Measurements from ENCODE around the gene SLC2A11.

DNA sequence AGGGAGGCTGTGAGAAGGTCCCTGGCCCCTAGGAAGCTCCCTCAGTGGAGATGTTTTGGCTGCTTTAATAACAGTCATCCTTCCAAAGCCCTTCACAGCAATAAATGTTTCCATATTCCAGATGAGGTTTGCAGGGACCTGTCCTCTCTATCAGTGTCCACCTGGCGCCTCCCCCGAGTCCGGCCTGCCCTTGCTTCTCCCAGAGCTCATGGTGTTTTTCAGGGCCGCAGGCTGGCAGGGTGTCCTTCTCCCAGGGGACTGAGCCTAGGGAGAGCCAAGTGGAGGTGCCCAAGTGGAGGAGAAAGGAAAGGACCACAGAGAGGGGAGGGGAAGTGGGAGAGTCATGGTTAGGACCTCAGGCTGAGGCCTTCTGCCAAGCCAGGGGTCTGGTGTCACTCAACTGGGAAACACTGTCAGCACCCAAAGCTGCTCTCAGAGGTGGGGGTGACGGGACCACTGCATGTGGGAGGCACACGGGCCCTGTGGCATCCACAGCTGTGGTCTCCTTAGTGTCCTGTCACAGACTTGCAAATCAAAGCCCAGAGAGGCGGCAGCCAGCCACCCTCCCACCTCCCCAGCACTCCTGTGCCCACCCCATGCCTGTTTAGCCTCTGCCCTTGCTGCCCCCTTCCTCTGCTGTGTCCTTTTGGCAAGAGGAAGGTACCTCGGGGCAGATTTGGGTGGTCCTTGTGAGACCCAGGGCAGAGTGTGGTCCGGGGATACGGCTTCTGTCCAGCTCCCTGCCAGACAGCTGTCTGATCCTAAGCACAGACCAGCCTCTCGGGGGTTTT is 25.3 kb upstream of the SLC2A11 start:
- TF ChIP-seq EP300 (IDR thresholded peaks at IDR 0.05) (no peak), POLR2A (IDR thresholded peaks at IDR 0.05) (no peak)
- TF ChIP-seq, protein P1, sequence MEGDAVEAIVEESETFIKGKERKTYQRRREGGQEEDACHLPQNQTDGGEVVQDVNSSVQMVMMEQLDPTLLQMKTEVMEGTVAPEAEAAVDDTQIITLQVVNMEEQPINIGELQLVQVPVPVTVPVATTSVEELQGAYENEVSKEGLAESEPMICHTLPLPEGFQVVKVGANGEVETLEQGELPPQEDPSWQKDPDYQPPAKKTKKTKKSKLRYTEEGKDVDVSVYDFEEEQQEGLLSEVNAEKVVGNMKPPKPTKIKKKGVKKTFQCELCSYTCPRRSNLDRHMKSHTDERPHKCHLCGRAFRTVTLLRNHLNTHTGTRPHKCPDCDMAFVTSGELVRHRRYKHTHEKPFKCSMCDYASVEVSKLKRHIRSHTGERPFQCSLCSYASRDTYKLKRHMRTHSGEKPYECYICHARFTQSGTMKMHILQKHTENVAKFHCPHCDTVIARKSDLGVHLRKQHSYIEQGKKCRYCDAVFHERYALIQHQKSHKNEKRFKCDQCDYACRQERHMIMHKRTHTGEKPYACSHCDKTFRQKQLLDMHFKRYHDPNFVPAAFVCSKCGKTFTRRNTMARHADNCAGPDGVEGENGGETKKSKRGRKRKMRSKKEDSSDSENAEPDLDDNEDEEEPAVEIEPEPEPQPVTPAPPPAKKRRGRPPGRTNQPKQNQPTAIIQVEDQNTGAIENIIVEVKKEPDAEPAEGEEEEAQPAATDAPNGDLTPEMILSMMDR (IDR thresholded peaks at IDR 0.05): no peak
